Neural cell (in vitro differentiated cells): ENCODE measurements around the gene LPCAT1.

Experiments
- EP300 ChIP-seq: fragments of 450-650 bp; conservative IDR thresholded peaks from 2 replicates; pipeline ENCODE4 v1.6.1; 2014; ENCODE audit warnings: antibody characterized with exemption, mild to moderate bottlenecking, moderate library complexity; ENCODE audit not compliant: poor library complexity, severe bottlenecking
- EZH2 ChIP-seq: fragments of 200-600, 300-800 bp; shearing (Covaris generic), sonication (generic); IDR thresholded peaks from 2 replicates; pipeline ENCODE4 v1.6.1; 2014; ENCODE audit warnings: antibody characterized with exemption, low read length, borderline replicate concordance, mild to moderate bottlenecking; ENCODE audit not compliant: insufficient read depth, poor library complexity, severe bottlenecking
- MXI1 ChIP-seq: fragments of 450-650 bp; conservative IDR thresholded peaks from 2 replicates; pipeline ENCODE4 v1.6.1; 2014; ENCODE audit warnings: antibody characterized with exemption, mild to moderate bottlenecking; ENCODE audit not compliant: poor library complexity, severe bottlenecking
- POLR2AphosphoS5 ChIP-seq: IDR thresholded peaks from 2 replicates; pipeline ENCODE4 v1.6.1; 2012
- RAD21 ChIP-seq: fragments of 450-650 bp; conservative IDR thresholded peaks from 2 replicates; pipeline ENCODE4 v1.6.1; 2014; ENCODE audit warnings: antibody characterized with exemption, mild to moderate bottlenecking, moderate library complexity
- SMC3 ChIP-seq: fragments of 450-650 bp; conservative IDR thresholded peaks from 2 replicates; pipeline ENCODE4 v1.6.1; 2014; ENCODE audit warnings: antibody characterized with exemption, mild to moderate bottlenecking, moderate library complexity; ENCODE audit not compliant: poor library complexity
- TAF1 ChIP-seq: IDR thresholded peaks from 2 replicates; pipeline ENCODE4 v1.6.1; 2012; ENCODE audit warnings: low read depth
- TF ChIP-seq, protein P1 (sequence below): fragments of 450-650 bp; IDR thresholded peaks from 2 replicates; pipeline ENCODE4 v1.5.1; 2014; ENCODE audit warnings: antibody characterized with exemption, mild to moderate bottlenecking, moderate library complexity; ENCODE audit not compliant: poor library complexity, severe bottlenecking
- TF ChIP-seq, protein P2 (sequence below): IDR thresholded peaks from 2 replicates; pipeline ENCODE4 v1.6.1; 2012; ENCODE audit warnings: borderline replicate concordance

DNA sequence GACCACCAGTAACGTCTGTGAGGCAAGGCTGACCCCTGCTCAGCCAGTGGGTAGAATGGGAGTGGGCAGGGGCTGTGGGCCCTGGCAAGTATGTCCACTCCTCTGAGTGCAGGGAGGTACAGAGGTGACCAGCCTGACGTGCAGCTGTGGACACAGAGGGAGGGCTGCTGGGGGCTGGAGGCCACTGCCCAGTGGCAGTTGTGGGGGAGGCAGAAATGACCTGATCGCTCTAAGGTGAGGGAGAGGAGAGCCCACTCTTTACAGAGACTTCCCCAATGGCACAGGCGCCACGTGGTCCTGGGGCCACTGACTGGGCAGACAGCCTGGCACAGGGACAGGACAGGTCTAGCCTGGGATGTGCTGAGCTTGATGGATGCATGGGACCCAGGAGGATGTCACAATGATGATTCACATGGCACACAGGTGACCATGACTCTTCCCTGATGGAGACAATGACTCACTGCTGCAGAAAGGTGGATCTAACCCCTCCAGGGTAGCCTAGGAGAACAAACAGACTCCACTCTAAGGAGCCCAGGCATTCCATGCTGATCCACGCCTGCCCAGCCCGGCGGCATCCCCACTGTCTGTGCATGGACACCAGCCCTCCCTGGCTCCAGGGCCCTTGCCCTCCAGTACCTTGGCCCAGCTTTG, 7.7 kb downstream of the LPCAT1 start:
- TF ChIP-seq EZH2 (no peak), SMC3 (no peak), POLR2AphosphoS5 (no peak), EP300 (no peak), TAF1 (no peak), RAD21 (no peak), MXI1 (no peak)
- TF ChIP-seq, protein P1, sequence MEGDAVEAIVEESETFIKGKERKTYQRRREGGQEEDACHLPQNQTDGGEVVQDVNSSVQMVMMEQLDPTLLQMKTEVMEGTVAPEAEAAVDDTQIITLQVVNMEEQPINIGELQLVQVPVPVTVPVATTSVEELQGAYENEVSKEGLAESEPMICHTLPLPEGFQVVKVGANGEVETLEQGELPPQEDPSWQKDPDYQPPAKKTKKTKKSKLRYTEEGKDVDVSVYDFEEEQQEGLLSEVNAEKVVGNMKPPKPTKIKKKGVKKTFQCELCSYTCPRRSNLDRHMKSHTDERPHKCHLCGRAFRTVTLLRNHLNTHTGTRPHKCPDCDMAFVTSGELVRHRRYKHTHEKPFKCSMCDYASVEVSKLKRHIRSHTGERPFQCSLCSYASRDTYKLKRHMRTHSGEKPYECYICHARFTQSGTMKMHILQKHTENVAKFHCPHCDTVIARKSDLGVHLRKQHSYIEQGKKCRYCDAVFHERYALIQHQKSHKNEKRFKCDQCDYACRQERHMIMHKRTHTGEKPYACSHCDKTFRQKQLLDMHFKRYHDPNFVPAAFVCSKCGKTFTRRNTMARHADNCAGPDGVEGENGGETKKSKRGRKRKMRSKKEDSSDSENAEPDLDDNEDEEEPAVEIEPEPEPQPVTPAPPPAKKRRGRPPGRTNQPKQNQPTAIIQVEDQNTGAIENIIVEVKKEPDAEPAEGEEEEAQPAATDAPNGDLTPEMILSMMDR = no peak
- TF ChIP-seq, protein P2, sequence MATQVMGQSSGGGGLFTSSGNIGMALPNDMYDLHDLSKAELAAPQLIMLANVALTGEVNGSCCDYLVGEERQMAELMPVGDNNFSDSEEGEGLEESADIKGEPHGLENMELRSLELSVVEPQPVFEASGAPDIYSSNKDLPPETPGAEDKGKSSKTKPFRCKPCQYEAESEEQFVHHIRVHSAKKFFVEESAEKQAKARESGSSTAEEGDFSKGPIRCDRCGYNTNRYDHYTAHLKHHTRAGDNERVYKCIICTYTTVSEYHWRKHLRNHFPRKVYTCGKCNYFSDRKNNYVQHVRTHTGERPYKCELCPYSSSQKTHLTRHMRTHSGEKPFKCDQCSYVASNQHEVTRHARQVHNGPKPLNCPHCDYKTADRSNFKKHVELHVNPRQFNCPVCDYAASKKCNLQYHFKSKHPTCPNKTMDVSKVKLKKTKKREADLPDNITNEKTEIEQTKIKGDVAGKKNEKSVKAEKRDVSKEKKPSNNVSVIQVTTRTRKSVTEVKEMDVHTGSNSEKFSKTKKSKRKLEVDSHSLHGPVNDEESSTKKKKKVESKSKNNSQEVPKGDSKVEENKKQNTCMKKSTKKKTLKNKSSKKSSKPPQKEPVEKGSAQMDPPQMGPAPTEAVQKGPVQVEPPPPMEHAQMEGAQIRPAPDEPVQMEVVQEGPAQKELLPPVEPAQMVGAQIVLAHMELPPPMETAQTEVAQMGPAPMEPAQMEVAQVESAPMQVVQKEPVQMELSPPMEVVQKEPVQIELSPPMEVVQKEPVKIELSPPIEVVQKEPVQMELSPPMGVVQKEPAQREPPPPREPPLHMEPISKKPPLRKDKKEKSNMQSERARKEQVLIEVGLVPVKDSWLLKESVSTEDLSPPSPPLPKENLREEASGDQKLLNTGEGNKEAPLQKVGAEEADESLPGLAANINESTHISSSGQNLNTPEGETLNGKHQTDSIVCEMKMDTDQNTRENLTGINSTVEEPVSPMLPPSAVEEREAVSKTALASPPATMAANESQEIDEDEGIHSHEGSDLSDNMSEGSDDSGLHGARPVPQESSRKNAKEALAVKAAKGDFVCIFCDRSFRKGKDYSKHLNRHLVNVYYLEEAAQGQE = no peak
